HUES48 (cell line): ENCODE measurements around the gene NAPEPLD.
"Not testable (repeated sequence)": the region's sequence is repeated elsewhere in the genome, so short reads cannot be mapped to it uniquely, and the experiment has no call there.

Experiments
- H3K27ac ChIP-seq: one replicate; pipeline ENCODE4 v1.7.0; 2013; ENCODE audit warnings: low read depth, low read length, inconsistent platforms
- H3K27me3 ChIP-seq: 2 replicates; pipeline ENCODE4 v1.6.1; 2013; ENCODE audit warnings: mild to moderate bottlenecking, low read length; ENCODE audit not compliant: control insufficient read depth, insufficient read depth
- H3K36me3 ChIP-seq: 2 replicates; pipeline ENCODE4 v1.6.1; 2013; ENCODE audit warnings: low read length; ENCODE audit not compliant: control insufficient read depth, insufficient read depth
- H3K4me1 ChIP-seq: 2 replicates; pipeline ENCODE4 v1.6.1; 2013; ENCODE audit warnings: mild to moderate bottlenecking, low read length; ENCODE audit not compliant: control insufficient read depth, insufficient read depth
- H3K4me3 ChIP-seq: 2 replicates; pipeline ENCODE4 v1.5.1; 2013; ENCODE audit warnings: mild to moderate bottlenecking, low read depth, low read length
- H3K9ac ChIP-seq: 2 replicates; pipeline ENCODE4 v1.6.1; 2013; ENCODE audit warnings: mild to moderate bottlenecking, low read depth, low read length, moderate library complexity
- H3K9me3 ChIP-seq: 2 replicates; pipeline ENCODE4 v1.6.1; 2013; ENCODE audit warnings: low read length; ENCODE audit not compliant: control insufficient read depth, insufficient read depth

Gene NAPEPLD

DNA sequence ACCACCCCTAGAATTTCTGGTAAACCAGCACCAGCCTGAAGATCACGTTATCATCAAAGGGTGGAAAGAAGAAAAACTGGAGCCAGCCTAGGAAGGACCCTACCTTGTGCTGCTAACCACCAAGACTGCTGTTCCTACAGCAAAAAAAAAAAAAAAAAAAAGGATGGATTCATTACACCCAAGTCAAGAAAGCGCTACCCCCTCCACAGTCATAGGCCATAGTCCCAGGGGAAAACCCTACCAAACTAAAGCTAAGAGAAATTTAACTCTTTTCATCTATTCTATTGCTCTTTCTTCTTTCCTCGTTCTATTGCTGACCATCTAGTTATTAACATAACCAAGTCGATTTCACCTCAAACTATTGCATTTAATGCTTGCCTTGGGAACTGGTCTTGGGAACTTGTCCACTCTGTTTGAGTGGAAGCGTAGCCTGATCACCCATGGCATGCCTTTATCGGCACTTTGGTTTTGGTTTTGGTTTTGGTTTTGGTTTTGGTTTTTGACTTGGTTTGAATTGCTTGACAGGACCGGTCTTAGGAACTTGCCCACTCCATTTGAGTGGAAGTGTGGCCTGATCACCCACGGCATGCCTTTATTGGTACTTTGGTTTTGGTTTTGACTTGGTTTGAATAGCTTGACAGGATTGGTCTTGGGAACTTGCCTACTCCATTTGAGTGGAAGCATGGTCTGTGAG, 6.6 kb upstream of the NAPEPLD start:
- H3K9ac ChIP-seq, H3K4me3 ChIP-seq, H3K9me3 ChIP-seq, H3K4me1 ChIP-seq, H3K27me3 ChIP-seq, H3K27ac ChIP-seq, H3K36me3 ChIP-seq: not testable (repeated sequence)

DNA sequence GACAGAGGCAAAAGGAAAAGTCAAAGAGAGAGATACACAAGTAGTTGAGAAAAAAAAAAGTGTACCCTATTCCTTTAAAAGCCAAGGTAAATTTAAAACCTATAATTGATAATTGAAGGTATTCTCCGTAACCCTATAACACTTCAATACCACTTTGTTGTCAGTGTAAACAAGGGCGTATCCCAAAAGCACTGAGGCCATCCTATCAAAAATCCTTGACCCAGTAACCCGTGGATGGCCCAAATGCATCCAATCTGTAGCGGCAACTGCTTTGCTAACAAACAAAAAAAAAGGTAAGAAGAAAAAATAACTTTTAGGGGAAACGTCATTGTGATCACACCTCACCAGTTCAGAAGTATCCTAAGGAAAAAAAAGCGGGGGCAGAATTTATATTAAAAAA, 5.1 kb upstream of the NAPEPLD start:
- peaks cover 3% of the 10 kb centered on the region; the same call in 1 of the 2 replicates for H3K27me3 ChIP-seq
- H3K9ac ChIP-seq: no peak overlapping the region

DNA sequence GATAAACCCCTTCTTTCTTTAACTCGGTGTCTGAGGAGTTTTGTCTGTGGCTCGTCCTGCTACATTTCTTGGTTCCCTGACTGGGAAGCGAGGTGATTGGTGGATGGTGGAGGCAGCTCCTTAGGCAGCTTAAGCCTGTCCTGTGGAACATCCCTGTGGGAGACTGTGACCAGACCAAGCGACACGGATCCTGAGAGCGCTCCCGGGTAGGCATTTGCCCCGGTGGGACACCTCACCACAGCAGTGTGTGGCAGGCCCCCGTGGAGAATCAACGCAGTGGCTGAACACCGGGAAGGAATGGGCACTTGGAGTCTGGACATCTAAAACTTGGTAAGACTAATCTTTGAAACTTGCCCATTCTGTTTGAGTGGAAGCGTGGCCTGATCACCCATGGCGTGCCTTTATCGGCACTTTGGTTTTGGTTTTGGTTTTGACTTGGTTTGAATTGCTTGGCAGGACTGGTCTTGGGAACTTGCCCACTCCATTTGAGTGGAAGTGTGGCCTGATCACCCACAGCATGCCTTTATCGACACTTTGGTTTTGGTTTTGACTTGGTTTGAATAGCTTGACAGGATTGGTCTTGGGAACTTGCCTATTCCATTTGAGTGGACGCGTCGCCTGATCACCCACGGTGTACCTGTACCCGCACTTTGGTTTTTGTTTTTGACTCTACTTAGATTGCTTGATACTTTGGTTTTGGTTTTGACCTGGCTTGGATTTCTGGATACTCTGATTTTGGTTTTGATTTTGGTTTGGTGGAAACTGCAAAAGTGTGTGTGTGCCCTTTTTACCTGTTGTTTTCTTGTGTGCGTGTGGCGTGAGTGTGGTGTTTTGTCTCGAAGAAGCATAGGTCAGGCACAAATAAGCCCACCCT, 4.1 kb upstream of the NAPEPLD start:
- H3K9me3 ChIP-seq, H3K27ac ChIP-seq, H3K36me3 ChIP-seq, H3K9ac ChIP-seq, H3K27me3 ChIP-seq, H3K4me3 ChIP-seq: not testable (repeated sequence)
- peaks cover 14% of the 10 kb centered on the region for H3K4me1 ChIP-seq

More for the DNA sequence above, 5.1 kb upstream of the NAPEPLD start:
- Histone ChIP-seq H3K9me3 (no peaks in the 10 kb centered on the region), H3K4me3 (no peak overlapping the region), H3K36me3 (no peaks in the 10 kb centered on the region), H3K27ac (no peak overlapping the region), H3K4me1 (peaks cover 10% of the 10 kb centered on the region; the same call in 1 of the 2 replicates)

DNA sequence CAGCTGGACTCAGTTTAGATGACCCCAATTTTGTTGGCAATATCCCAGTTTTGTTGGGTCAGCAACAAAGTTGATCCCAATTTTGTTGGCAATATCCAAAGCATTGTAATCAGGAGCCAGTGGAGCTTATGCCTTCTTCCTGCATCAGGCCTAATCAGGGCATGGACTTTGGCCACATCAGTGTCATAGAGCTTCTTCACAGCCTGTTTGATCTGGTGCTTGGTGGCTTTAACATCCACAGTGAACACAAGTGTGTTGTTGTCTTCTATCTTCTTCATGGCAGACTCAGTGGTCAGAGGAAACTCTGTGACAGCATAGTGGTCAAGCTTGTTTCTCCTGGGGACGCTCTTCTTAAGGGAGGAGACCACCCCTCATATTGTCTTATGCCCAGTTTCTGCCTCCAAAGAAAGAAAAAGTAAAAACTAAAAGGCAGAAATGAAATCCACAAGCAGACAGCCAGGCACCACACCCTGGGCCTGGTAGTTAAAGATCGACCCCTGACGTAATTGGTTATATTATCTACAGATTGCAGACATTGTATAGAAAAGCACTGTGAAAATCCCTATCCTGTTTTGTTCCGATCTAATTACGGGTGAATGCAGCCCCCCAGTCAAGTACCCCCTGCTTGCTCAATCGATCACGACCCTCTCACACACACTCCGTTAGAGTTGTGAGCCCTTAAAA, 3.2 kb upstream of the NAPEPLD start:
- H3K4me3 ChIP-seq, H3K9ac ChIP-seq: not testable (repeated sequence)
- peaks cover 22% of the 10 kb centered on the region for H3K4me1 ChIP-seq

DNA sequence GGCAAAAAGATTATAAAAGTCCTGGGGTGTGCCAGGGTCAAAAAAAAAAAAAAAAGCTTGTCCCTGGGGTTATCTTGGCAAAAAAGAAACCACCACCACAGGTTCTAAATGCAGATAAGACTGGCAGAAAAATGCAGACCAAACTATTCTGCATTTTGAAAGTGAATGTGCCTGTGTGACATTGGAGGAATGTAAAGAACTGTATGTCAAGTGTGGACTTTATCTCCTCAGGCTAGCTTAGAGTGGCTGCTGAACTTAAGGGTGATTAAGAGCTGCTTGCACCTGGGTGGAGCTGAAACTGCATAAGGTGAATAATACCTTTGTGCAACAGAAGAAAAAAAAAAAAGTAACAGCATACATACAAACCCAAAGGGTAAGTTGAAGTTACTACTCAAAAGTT, 1.3 kb upstream of the NAPEPLD start:
- H3K36me3 ChIP-seq: no peaks in the 10 kb centered on the region
- H3K27ac ChIP-seq: no peak overlapping the region
- peaks cover 30% of the 10 kb centered on the region for H3K4me1 ChIP-seq
- H3K9me3 ChIP-seq: no peaks in the 10 kb centered on the region
- peaks cover 3% of the 10 kb centered on the region; the same call in 1 of the 2 replicates for H3K27me3 ChIP-seq
- H3K4me3 ChIP-seq: no peak overlapping the region
- H3K9ac ChIP-seq: no peak overlapping the region

More for the DNA sequence above, 3.2 kb upstream of the NAPEPLD start:
- H3K27me3 ChIP-seq, H3K36me3 ChIP-seq, H3K27ac ChIP-seq, H3K9me3 ChIP-seq: not testable (repeated sequence)

DNA sequence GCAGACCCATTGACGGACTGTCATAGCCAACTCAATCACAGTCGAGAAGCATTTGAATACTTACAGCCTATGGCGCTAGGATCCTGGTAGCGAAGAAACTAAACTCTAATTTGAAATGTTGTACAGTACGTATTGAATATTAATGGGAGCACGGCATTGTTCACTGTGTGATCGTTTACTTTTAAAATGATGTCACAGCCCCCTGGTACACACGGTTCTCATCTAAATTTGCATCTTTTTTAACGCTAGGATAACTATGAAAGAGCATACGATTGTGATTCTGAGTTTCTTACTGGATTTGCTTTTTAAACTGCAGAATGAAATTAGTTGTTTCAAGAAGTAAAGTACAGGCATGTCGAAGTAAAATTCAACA, 895 bp upstream of the NAPEPLD start:
- H3K27ac ChIP-seq: peak overlapping the region; percentile 95
- peaks cover 30% of the 10 kb centered on the region for H3K4me1 ChIP-seq
- H3K36me3 ChIP-seq: no peaks in the 10 kb centered on the region
- H3K4me3 ChIP-seq: peak overlapping the region; percentile 68
- no peaks in the 10 kb centered on the region for H3K9me3 ChIP-seq
- peaks cover 3% of the 10 kb centered on the region; the same call in 1 of the 2 replicates for H3K27me3 ChIP-seq
- peak overlapping the region; percentile 87 for H3K9ac ChIP-seq

DNA sequence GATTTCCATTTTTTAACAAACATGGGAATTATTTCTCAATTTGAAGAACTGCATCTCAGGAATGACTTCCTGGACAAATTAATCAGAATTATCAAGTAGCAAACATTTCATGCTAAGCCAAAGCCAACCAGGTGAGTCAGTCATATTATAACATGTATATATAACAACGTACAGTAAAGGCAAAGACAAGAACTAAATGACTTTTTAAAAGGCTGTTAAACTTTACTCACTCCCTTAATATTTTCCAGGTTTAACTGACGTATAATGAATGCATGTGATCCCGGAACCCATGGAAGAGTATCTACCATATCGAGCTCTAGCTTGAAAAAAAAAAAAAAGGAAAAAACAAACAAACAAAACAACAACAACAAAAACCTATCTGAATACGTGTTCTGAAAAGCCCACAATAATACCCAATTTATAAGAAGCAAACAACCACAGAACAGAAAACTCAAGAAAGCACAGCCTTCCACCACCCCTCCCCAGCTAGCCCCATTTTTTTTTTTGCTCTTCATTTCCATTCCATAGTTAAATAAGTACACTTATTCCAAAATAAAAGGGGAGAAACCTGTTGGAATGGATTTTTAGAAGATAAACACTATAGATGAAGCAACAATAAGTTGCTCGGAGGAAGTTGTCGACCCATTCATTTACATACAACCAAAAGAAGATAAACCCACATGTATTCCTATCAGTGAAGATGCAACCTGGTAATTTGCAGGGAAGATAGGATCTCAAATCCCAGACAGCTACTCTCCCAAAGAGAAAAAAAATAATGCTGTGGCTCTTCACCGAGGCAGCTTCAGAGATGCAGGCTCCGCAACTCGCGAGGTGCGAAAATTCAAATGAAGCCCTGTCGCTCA, 537 bp downstream of the NAPEPLD start:
- peak overlapping the region; percentile 87 for H3K9ac ChIP-seq
- H3K4me1 ChIP-seq: peaks cover 26% of the 10 kb centered on the region
- H3K36me3 ChIP-seq: no peaks in the 10 kb centered on the region
- peak overlapping the region; percentile 95 for H3K27ac ChIP-seq
- peaks cover 3% of the 10 kb centered on the region; the same call in 1 of the 2 replicates for H3K27me3 ChIP-seq
- no peaks in the 10 kb centered on the region for H3K9me3 ChIP-seq
- H3K4me3 ChIP-seq: peak overlapping the region; percentile 68

DNA sequence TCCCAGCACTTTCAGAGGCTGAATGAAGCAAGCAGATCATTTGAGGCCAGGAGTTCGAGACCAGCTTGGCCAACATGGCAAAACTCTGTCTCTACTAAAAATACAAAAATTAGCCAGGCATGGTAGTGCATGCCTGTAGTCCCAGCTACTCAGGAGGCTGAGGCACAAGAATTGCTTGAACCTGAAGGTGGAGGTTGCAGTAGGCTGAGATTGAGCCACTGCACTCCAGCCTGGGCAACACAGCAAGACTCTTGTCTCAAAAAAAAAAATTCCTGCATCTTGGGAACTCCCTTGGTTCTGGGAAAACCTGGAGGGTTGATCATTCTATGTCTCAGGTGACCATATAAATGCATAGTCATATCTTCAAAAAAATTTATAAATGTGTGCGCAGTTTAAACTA, 4.1 kb downstream of the NAPEPLD start:
- not testable (repeated sequence) for H3K9ac ChIP-seq, H3K9me3 ChIP-seq, H3K36me3 ChIP-seq, H3K4me3 ChIP-seq, H3K27ac ChIP-seq, H3K27me3 ChIP-seq
- H3K4me1 ChIP-seq: peaks cover 30% of the 10 kb centered on the region

DNA sequence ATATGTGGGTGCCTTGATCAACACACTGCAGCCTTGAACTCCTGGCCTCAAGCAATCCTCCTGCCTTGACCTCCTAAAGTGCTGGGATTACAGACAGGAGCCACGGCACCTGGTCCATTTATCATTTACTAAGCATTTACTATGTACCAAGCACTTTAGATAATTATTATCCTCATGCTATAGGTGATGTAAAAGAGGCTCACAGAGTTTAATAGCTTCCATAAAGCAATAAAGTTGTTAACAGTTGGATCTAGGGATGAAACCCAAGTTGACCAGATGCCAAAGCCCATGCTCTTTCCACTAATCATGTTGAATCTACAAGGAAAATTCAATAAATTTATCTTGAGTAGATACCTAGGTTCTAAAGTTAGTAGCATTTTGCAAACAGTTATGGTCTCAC, 5.0 kb downstream of the NAPEPLD start:
- Histone ChIP-seq H3K27ac (no peak overlapping the region), H3K9ac (no peak overlapping the region), H3K9me3 (no peaks in the 10 kb centered on the region), H3K36me3 (no peaks in the 10 kb centered on the region), H3K27me3 (no peaks in the 10 kb centered on the region), H3K4me3 (no peak overlapping the region), H3K4me1 (peaks cover 27% of the 10 kb centered on the region; the same call in 1 of the 2 replicates)

DNA sequence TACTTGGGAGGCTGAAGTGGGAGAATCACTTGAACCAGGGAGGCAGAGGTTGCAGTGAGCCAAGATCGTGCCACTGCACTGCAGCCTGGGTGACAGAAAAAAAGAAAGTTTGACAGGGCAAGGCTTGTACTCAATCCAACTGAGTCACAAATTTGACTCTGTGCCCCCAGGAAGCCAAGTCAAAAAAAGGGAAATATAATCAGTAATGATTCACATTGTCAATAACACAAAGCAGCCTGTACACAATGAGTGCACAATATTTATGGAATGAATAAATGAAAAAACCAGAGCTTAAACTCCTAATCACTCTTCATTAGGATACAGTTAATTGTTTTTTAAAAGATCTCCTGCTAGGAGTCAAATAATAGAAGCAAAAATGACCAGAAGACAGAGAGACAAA, 6.4 kb downstream of the NAPEPLD start:
- no peak overlapping the region for H3K4me3 ChIP-seq
- H3K4me1 ChIP-seq: peaks cover 18% of the 10 kb centered on the region; the same call in 1 of the 2 replicates
- no peak overlapping the region for H3K9ac ChIP-seq
- H3K27me3 ChIP-seq: no peaks in the 10 kb centered on the region
- H3K36me3 ChIP-seq: no peaks in the 10 kb centered on the region
- H3K9me3 ChIP-seq: no peaks in the 10 kb centered on the region
- H3K27ac ChIP-seq: no peak overlapping the region
